H1 (cell line): Measurements from ENCODE around the gene CLIP3. TPM values are rescaled to one million over a fixed set of nuclear protein-coding genes. Genes with fewer than 3 reads are reported as not detected.

Experiments
- CTCF ChIA-PET: fragments of 300-600 bp; sonication (Branson Sonifier 250); formaldehyde crosslinking; loops from one replicate; lab custom pipeline; 2021; ENCODE audit not compliant: partially characterized antibody; lab: Charles Lee
- POLR2A ChIA-PET: fragments of 300-600 bp; sonication (Branson Sonifier 250); formaldehyde crosslinking; loops from one replicate; lab custom pipeline; 2021; ENCODE audit warnings: inconsistent platforms; ENCODE audit not compliant: partially characterized antibody; lab: Charles Lee
- DNase-seq, 2 experiments: peaks; one replicate each; pipeline versions ENCODE4 v3.0.0 to v3.0.0-alpha.2; 2010 to 2022; ENCODE audit warnings: low spot score in 2 of 2, low read depth in 1 of 2, mixed read lengths in 1 of 2
- FAIRE-seq: peaks from 2 replicates; lab custom pipeline; 2011; peaks lifted over from hg19 to GRCh38; lab: Jason Lieb, UNC
- H2AFZ ChIP-seq: 2 replicates; pipeline ENCODE4 v1.8.1; 2012; ENCODE audit warnings: low read length, inconsistent platforms
- H2AK5ac ChIP-seq: 2 replicates; pipeline ENCODE4 v1.6.1; 2013; ENCODE audit warnings: low read depth, low read length
- H2BK120ac ChIP-seq: replicated peaks from 2 replicates; pipeline ENCODE3; 2013; ENCODE audit warnings: low read depth, low read length, inconsistent platforms
- H2BK12ac ChIP-seq: 2 replicates; pipeline ENCODE4 v1.6.1; 2013; ENCODE audit warnings: low read depth, low read length
- H2BK15ac ChIP-seq: 2 replicates; pipeline ENCODE4 v1.6.1; 2013; ENCODE audit warnings: low read length
- H2BK20ac ChIP-seq: 2 replicates; pipeline ENCODE4 v1.6.1; 2013; ENCODE audit warnings: low read length
- H2BK5ac ChIP-seq: 2 replicates; pipeline ENCODE4 v1.6.1; 2013; ENCODE audit warnings: low read depth, low read length
- H3K14ac ChIP-seq: 2 replicates; pipeline ENCODE4 v1.6.1; 2013; ENCODE audit warnings: inconsistent platforms; ENCODE audit not compliant: insufficient read length
- H3K18ac ChIP-seq: 2 replicates; pipeline ENCODE4 v1.6.1; 2013; ENCODE audit warnings: low read length; ENCODE audit errors: extremely low read depth
- H3K23ac ChIP-seq: 2 replicates; pipeline ENCODE4 v1.6.1; 2013; ENCODE audit warnings: inconsistent platforms; ENCODE audit not compliant: insufficient read length
- H3K23me2 ChIP-seq: 2 replicates; pipeline ENCODE4 v1.6.1; 2013; ENCODE audit warnings: low read depth, low read length
- H3K27ac ChIP-seq: 2 replicates; pipeline ENCODE4 v1.6.1; 2011; ENCODE audit warnings: low read depth, low read length, inconsistent platforms
- H3K27me3 ChIP-seq, 4 experiments: replicated peaks in 1 of 4; 1 replicate in 1 of 4; 2 replicates in 3 of 4; pipeline versions ENCODE4 v1.6.1 to v1.8.1; 2011 to 2013; ENCODE audit warnings: low read length in 3 of 4, mild to moderate bottlenecking in 3 of 4, inconsistent platforms in 2 of 4, mixed read lengths in 2 of 4, moderate library complexity in 1 of 4; ENCODE audit not compliant: control insufficient read depth in 3 of 4, insufficient read depth in 3 of 4; ENCODE audit errors: extremely low read depth in 1 of 4
- H3K36me3 ChIP-seq, 4 experiments: 2 replicates each; pipeline versions ENCODE4 v1.6.1 to v1.8.1; 2011 to 2013; ENCODE audit warnings: mild to moderate bottlenecking in 4 of 4, low read length in 3 of 4, moderate library complexity in 2 of 4, control low read depth in 1 of 4, inconsistent platforms in 1 of 4; ENCODE audit not compliant: insufficient read depth in 4 of 4, control insufficient read depth in 2 of 4
- H3K4ac ChIP-seq: replicated peaks from 2 replicates; pipeline ENCODE3; 2013; ENCODE audit warnings: low read length, low read depth, mixed read lengths, inconsistent platforms; ENCODE audit not compliant: insufficient read length
- H3K4me1 ChIP-seq, 4 experiments: replicated peaks in 1 of 4; 1 replicate in 1 of 4; 2 replicates in 3 of 4; pipeline versions ENCODE4 v1.6.1 to v1.8.1; 2011 to 2013; ENCODE audit warnings: low read length in 3 of 4, inconsistent platforms in 2 of 4, mixed read lengths in 1 of 4; ENCODE audit not compliant: insufficient read depth in 4 of 4, control insufficient read depth in 3 of 4
- H3K4me2 ChIP-seq, 2 experiments: 2 replicates each; pipeline versions ENCODE4 v1.6.1 to v1.8.1; 2011 to 2013; ENCODE audit warnings: low read depth in 2 of 2, low read length in 2 of 2, control low read depth in 1 of 2, inconsistent platforms in 1 of 2, mild to moderate bottlenecking in 1 of 2; ENCODE audit not compliant: insufficient read depth in 1 of 2
- H3K4me3 ChIP-seq, 4 experiments: fragments of 200-600, 300-600 bp in 1 of 4; sonication (generic), shearing (Covaris generic), sonication (Bioruptor Twin) in 1 of 4; 2 replicates each; pipeline versions ENCODE4 v1.5.1 to v1.8.1; 2011 to 2016; ENCODE audit warnings: low read length in 4 of 4, low read depth in 3 of 4, control low read depth in 2 of 4, inconsistent platforms in 2 of 4, mild to moderate bottlenecking in 2 of 4, mixed read lengths in 1 of 4, moderate library complexity in 1 of 4; ENCODE audit not compliant: insufficient read depth in 2 of 4; ENCODE audit errors: extremely low read depth in 1 of 4
- H3K56ac ChIP-seq: replicated peaks from 2 replicates; pipeline ENCODE3; 2013; ENCODE audit warnings: low read depth, mild to moderate bottlenecking, mixed read lengths, low read length, inconsistent platforms; ENCODE audit not compliant: insufficient read length
- H3K79me1 ChIP-seq: 2 replicates; pipeline ENCODE4 v1.6.1; 2013; ENCODE audit warnings: low read depth, low read length, control low read depth
- H3K79me2 ChIP-seq, 2 experiments: 2 replicates each; pipeline versions ENCODE4 v1.6.1 to v1.8.1; 2012 to 2013; ENCODE audit warnings: low read length in 2 of 2, mild to moderate bottlenecking in 2 of 2, inconsistent platforms in 1 of 2; ENCODE audit not compliant: insufficient read depth in 2 of 2, control insufficient read depth in 1 of 2
- H3K9ac ChIP-seq, 4 experiments: replicated peaks in 1 of 4; 1 replicate in 1 of 4; 2 replicates in 3 of 4; pipeline versions ENCODE4 v1.6.1 to v1.8.1; 2011 to 2013; ENCODE audit warnings: low read depth in 3 of 4, low read length in 3 of 4, control low read depth in 2 of 4, mild to moderate bottlenecking in 2 of 4, moderate library complexity in 2 of 4, inconsistent platforms in 1 of 4; ENCODE audit errors: extremely low read depth in 1 of 4
- H3K9me3 ChIP-seq, 2 experiments: 2 replicates each; pipeline versions ENCODE4 v1.6.1 to v1.8.1; 2012 to 2013; ENCODE audit warnings: mild to moderate bottlenecking in 2 of 2, moderate library complexity in 2 of 2, control low read depth in 1 of 2, inconsistent platforms in 1 of 2, low read depth in 1 of 2, low read length in 1 of 2, mixed read lengths in 1 of 2; ENCODE audit not compliant: insufficient read depth in 2 of 2
- H4K20me1 ChIP-seq, 2 experiments: replicated peaks in 1 of 2; 2 replicates each; pipeline versions ENCODE3 to v1.8.1; 2011 to 2013; ENCODE audit warnings: inconsistent platforms in 2 of 2, low read length in 2 of 2, mild to moderate bottlenecking in 1 of 2; ENCODE audit not compliant: insufficient read depth in 2 of 2, control insufficient read depth in 1 of 2
- H4K5ac ChIP-seq: 2 replicates; pipeline ENCODE4 v1.6.1; 2013; ENCODE audit warnings: low read length, low read depth, mixed read lengths, inconsistent platforms; ENCODE audit not compliant: insufficient read length
- H4K8ac ChIP-seq: 2 replicates; pipeline ENCODE4 v1.8.0; 2013; ENCODE audit warnings: mild to moderate bottlenecking, moderate library complexity, low read length, inconsistent platforms; ENCODE audit not compliant: insufficient read depth; ENCODE audit errors: extremely low read depth
- H4K91ac ChIP-seq: replicated peaks from 2 replicates; pipeline ENCODE3; 2013; ENCODE audit warnings: low read length, mixed read lengths, inconsistent platforms; ENCODE audit not compliant: insufficient read length
- ASH2L ChIP-seq: fragments of 200-600, 300-600 bp; sonication (generic); IDR thresholded peaks from one replicate; pipeline ENCODE4 v1.7.1; 2017; ENCODE audit warnings: low read length
- CEBPB ChIP-seq: IDR thresholded peaks from 2 replicates; pipeline ENCODE4 v1.6.1; 2012; ENCODE audit warnings: low read depth, low read length
- CTBP2 ChIP-seq: IDR thresholded peaks from 2 replicates; pipeline ENCODE4 v1.7.0; 2011; ENCODE audit warnings: borderline replicate concordance, mild to moderate bottlenecking, moderate library complexity, mixed read lengths, low read length; ENCODE audit not compliant: insufficient read depth, insufficient read length
- HDAC2 ChIP-seq, 2 experiments: fragments of 300-600 bp in 1 of 2; sonication (generic) in 1 of 2; IDR thresholded peaks; 2 replicates each; pipeline ENCODE4 v1.6.1; 2011 to 2012; ENCODE audit warnings: low read depth in 2 of 2, low read length in 2 of 2, mild to moderate bottlenecking in 2 of 2, moderate library complexity in 2 of 2, borderline replicate concordance in 1 of 2, inconsistent platforms in 1 of 2
- HDAC6 ChIP-seq: IDR thresholded peaks from one replicate; pipeline ENCODE4 v1.7.1; 2012; ENCODE audit warnings: low read depth, mild to moderate bottlenecking, inconsistent platforms, low read length, moderate library complexity
- KDM1A ChIP-seq: fragments of 200-600, 300-600 bp; sonication (generic); IDR thresholded peaks from 2 replicates; pipeline ENCODE4 v1.7.1; 2016; ENCODE audit warnings: mild to moderate bottlenecking, low read length, borderline replicate concordance
- TAF1 ChIP-seq: IDR thresholded peaks from 2 replicates; pipeline ENCODE4 v1.6.1; 2011; ENCODE audit warnings: mild to moderate bottlenecking, low read depth, low read length
- TBP ChIP-seq: IDR thresholded peaks from 2 replicates; pipeline ENCODE4 v1.6.1; 2011; ENCODE audit warnings: low read depth, low read length, improper control_type of control experiment
- TEAD4 ChIP-seq: IDR thresholded peaks from 2 replicates; pipeline ENCODE4 v1.6.1; 2012; ENCODE audit warnings: low read depth, low read length, inconsistent platforms, mixed read lengths
- WGBS, 2 experiments: shearing (Covaris generic) in 1 of 2; methylation state at CpG; one replicate each; pipeline versions ENCODE4 v1.1.6 to v1.1.7; 2013 to 2015; ENCODE audit warnings: low lambda C conversion rate in 2 of 2, mixed read lengths in 2 of 2, inconsistent platforms in 1 of 2, low coverage in 1 of 2, missing lambda C conversion rate in 1 of 2; ENCODE audit not compliant: insufficient replicate concordance in 2 of 2, insufficient coverage in 1 of 2, insufficient read length in 1 of 2; ENCODE audit errors: extremely low coverage in 1 of 2, missing lambda C conversion rate in 1 of 2; 5-methylcytosine and 5-hydroxymethylcytosine counted together
- polyA plus RNA-seq, 7 experiments: library from polyadenylated mRNA; depleted of rRNA in 3 of 7; stranded (reverse) in 5 of 7; unstranded in 2 of 7; fragments of >200 nt in 5 of 7; fragments of 200-250 nt in 2 of 7; gene quantifications; 1 replicate in 5 of 7; 2 replicates in 1 of 7; 4 replicates in 1 of 7; pipeline versions ENCODE4 v1.2.1 to v1.2.3, GENCODE V29; 2011 to 2013; ENCODE audit warnings: missing spikeins in 2 of 7, mixed read lengths in 2 of 7
- total RNA-seq: library from RNA; stranded (reverse); fragmentation: NEBNext Ultra II Directional; extraction: Animal tissue kit (Norgen Biotek cat#: 25700); gene quantifications from 2 replicates; pipeline ENCODE4 v1.2.1, GENCODE V29; 2021
- TF ChIP-seq, protein P1 (sequence below): IDR thresholded peaks from 2 replicates; pipeline ENCODE4 v1.6.1; 2012; ENCODE audit warnings: low read length, inconsistent platforms

The CLIP3 gene
- total and polyA plus RNA-seq, 2 of the 8 experiments (the other 6 are each of a cell fraction or from before 2014, with no cell fraction given) = 5.9 to 21.7 TPM

DNA sequence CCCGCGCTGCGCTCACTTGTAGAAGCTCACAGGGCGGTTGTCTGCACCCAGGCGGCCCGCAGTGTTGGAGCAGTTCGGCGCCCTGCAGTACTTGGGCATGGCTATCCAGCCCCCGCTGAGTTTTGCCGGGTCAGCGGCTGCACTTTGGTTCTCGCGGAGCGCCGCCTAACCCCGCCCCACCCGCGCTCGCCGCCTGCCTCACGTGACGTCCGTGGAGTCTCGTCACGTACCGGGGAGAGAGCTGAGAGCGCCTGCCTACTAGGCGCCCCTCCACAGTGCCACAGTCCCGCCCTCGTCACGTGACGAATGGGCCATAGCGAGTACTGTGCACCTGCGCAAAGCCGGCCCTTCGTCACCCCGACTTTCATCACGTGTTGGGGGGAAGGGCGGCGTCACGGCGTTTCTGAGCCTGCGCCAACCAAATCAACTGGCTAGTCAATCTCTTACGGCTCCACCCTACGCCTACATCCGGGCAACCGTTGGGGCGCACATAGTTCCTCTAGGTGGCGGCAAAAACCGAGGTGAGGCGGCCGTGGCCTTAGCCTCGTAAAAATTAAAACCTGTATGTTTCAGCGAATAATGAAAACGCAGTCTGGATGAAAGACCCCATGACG lies 21.6 kb upstream of the CLIP3 start, which contains the start of gene THAP8:
Gene THAP8 (minus strand): TSS at position 167 of the 614 bp plus-strand sequence. CDS start 68 bp downstream, at position 99.
- no peak for FAIRE-seq
- Histone ChIP-seq H2BK15ac (peak within 1 kb of the TSS; percentile 31; the same call in 1 of the 2 replicates), H2AFZ (peak within 1 kb of the TSS; percentile 25; the same call in 1 of the 2 replicates)
- peak; percentile 62 for TF ChIP-seq ASH2L
- TF ChIP-seq, protein P1, sequence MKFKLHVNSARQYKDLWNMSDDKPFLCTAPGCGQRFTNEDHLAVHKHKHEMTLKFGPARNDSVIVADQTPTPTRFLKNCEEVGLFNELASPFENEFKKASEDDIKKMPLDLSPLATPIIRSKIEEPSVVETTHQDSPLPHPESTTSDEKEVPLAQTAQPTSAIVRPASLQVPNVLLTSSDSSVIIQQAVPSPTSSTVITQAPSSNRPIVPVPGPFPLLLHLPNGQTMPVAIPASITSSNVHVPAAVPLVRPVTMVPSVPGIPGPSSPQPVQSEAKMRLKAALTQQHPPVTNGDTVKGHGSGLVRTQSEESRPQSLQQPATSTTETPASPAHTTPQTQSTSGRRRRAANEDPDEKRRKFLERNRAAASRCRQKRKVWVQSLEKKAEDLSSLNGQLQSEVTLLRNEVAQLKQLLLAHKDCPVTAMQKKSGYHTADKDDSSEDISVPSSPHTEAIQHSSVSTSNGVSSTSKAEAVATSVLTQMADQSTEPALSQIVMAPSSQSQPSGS = no peak
- no peak for TF ChIP-seq TEAD4
- no peak for TF ChIP-seq KDM1A
- peak; percentile 70 for TF ChIP-seq TBP
- TF ChIP-seq HDAC2 (IDR thresholded peaks at IDR 0.05; ENCODE audit: borderline replicate concordance in 1 of 2, low read depth in 2 of 2, low read length in 2 of 2) = peak in 1 of 2 experiments; percentile 77; a peak in 2 of 4 replicates
- TF ChIP-seq CTBP2 = no peak
- no peak for TF ChIP-seq HDAC6
- peak; percentile 82 for TF ChIP-seq TAF1
- TF ChIP-seq CEBPB = no peak

More for the DNA sequence above, 21.6 kb upstream of the CLIP3 start, which contains the start of gene THAP8:
- Histone ChIP-seq H3K27ac (peak within 1 kb of the TSS; percentile 83; the same call in 1 of the 2 replicates), H2BK120ac (no peak within 1 kb of the TSS), H3K36me3 (peaks cover 5 to 13% (median 10%) of the 10 kb centered on the region in 4 experiments; a peak in 5 of 8 replicates), H3K4ac (peak within 1 kb of the TSS; percentile 28), H3K79me1 (peaks cover 4% of the 10 kb centered on the region; the same call in 1 of the 2 replicates), H3K18ac (peak within 1 kb of the TSS; percentile 94), H4K20me1 (peaks cover 6 to 15% of the 10 kb centered on the region in 2 experiments), H3K23ac (no peak within 1 kb of the TSS), H3K56ac (peak within 1 kb of the TSS; percentile 75), H2AK5ac (no peak within 1 kb of the TSS), H2BK20ac (no peak within 1 kb of the TSS), H3K79me2 (peaks cover 3 to 35% of the 10 kb centered on the region in 2 experiments; a peak in 3 of 4 replicates), H3K14ac (no peak within 1 kb of the TSS), H3K4me1 (peaks cover 0 to 11% (median 4%) of the 10 kb centered on the region in 4 experiments; a peak in 5 of 7 replicates), H4K5ac (peak within 1 kb of the TSS; percentile 80), H4K91ac (peak within 1 kb of the TSS; percentile 71), H3K4me2 (peak within 1 kb of the TSS; percentile 87 to 93), H2BK5ac (peak within 1 kb of the TSS; percentile 84), H2BK12ac (peak within 1 kb of the TSS; percentile 68; the same call in 1 of the 2 replicates), H3K27me3 (no peaks in the 10 kb centered on the region), H3K9me3 (no peaks in the 10 kb centered on the region), H3K23me2 (peaks cover 4% of the 10 kb centered on the region), H3K4me3 (peak within 1 kb of the TSS; percentile 75 to 94 (median 82)), H3K9ac (peak within 1 kb of the TSS; percentile 67 to 85 (median 80)), H4K8ac (peak within 1 kb of the TSS; percentile 96)
- ChIA-PET POLR2A (interaction anchor here (0.7 to 2.2 kb wide), 21 partner anchors 13 to 193 kb away, joined by 3 to 10 read pairs (median 5); partner anchors contain the start of genes ALKBH6, CAPNS1, OVOL3 and POLR2I), CTCF (interaction anchor here (0.8 to 4.6 kb wide), 6 partner anchors 14 to 361 kb away, joined by 3 to 14 read pairs (median 3); no protein-coding TSS in a partner anchor)
- 2% methylated on average over 55 of the region's 56 CpGs; no CpG with 5 or more reads in 1 of the 2 experiments for WGBS, 2 experiments
- peak; percentile 96 to 98 for DNase-seq
